NB4 (cell line): Measurements from ENCODE around the gene VSIG10L.

ENCODE experiments used
- DNase-seq: peaks from one replicate; pipeline ENCODE4 v3.0.0; 2010; ENCODE audit warnings: low read depth
- H3K4me3 ChIP-seq: one replicate; pipeline ENCODE4 v1.5.1; 2011; ENCODE audit warnings: mild to moderate bottlenecking, low read depth, low read length, moderate library complexity
- MYC ChIP-seq: IDR thresholded peaks from 2 replicates; pipeline ENCODE4 v1.6.1; 2011; ENCODE audit warnings: low read depth, low read length
- POLR2A ChIP-seq: IDR thresholded peaks from 2 replicates; pipeline ENCODE4 v1.6.1; 2011; ENCODE audit warnings: mild to moderate bottlenecking; ENCODE audit not compliant: insufficient read length; ENCODE audit errors: extremely low read depth
- TF ChIP-seq, protein P1 (sequence below): IDR thresholded peaks from one replicate; pipeline ENCODE4 v1.5.1; 2012; ENCODE audit warnings: low read depth, low read length
- TF ChIP-seq, protein P2 (sequence below): IDR thresholded peaks from 2 replicates; pipeline ENCODE4 v1.6.1; 2011; ENCODE audit warnings: low read depth, low read length

The VSIG10L gene

DNA sequence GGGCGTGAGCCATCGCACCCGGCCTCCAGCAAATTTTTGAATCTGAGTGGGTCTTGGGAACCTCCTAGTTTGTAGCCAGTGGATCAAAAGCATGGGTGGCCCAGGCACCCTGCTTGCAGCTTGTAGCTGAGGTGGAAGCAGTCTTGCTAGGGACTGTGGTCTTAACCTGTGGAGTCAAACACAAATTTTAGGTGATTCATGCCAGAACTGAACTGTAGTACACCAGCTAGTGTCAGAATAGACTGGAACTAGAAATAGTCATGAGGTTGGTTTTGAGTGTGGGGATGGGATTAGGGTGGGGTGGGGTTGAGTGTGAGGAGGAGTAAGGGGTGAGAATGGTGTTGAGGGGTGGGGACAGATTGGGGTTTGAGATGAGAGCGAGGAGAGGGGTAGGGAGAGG is 40.1 kb upstream of the VSIG10L start:
- DNase-seq, result no peak
- H3K4me3 ChIP-seq, result no peak overlapping the region
- TF ChIP-seq MYC (no peak), POLR2A (no peak)
- TF ChIP-seq, protein P1, sequence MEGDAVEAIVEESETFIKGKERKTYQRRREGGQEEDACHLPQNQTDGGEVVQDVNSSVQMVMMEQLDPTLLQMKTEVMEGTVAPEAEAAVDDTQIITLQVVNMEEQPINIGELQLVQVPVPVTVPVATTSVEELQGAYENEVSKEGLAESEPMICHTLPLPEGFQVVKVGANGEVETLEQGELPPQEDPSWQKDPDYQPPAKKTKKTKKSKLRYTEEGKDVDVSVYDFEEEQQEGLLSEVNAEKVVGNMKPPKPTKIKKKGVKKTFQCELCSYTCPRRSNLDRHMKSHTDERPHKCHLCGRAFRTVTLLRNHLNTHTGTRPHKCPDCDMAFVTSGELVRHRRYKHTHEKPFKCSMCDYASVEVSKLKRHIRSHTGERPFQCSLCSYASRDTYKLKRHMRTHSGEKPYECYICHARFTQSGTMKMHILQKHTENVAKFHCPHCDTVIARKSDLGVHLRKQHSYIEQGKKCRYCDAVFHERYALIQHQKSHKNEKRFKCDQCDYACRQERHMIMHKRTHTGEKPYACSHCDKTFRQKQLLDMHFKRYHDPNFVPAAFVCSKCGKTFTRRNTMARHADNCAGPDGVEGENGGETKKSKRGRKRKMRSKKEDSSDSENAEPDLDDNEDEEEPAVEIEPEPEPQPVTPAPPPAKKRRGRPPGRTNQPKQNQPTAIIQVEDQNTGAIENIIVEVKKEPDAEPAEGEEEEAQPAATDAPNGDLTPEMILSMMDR, result no peak
- TF ChIP-seq, protein P2, sequence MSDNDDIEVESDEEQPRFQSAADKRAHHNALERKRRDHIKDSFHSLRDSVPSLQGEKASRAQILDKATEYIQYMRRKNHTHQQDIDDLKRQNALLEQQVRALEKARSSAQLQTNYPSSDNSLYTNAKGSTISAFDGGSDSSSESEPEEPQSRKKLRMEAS, result no peak

DNA sequence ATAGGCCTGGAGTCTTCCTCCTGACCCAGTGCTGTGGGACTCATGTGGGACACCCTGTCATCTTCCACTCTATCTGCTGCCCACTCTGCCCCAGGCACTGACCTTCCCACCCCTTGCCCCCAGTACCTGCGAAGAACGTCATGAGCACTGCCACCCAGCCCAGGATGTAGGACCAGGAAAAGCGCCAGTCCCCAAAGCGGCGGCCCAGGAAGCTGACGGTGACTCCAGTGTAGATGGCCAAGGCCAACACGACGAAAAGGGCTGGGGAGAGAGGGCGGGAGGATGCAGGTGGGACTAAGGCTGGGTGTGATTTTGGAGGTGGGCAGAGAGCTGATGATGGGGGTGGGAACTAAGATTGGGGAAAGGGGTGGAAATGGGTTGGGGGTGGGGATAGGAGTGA is 38.4 kb upstream of the VSIG10L start:
- DNase-seq, result no peak
- no peak for TF ChIP-seq POLR2A
- TF ChIP-seq, protein P1, result no peak
- TF ChIP-seq, protein P2, result no peak
- no peak for TF ChIP-seq MYC
- H3K4me3 ChIP-seq, result no peak overlapping the region

DNA sequence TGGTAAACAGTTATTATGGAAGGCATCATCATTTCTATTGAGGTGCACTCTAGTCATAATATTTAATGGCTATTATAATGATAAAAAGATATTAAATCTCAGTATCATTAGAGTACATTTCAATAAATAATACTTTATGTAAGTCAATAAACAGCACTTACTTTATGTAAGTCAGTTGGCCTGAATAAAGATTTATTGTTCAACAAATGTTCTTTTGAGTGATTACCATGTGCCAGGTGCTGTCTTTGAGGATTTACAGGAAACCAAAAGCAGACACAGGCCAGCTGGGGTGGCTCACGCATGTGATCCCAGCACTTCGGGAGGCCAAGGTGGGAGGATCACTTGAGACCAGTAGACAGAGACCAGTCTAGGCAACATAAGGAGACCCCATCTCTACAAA is 35.5 kb upstream of the VSIG10L start:
- DNase-seq, result no peak
- no peak for TF ChIP-seq POLR2A
- H3K4me3 ChIP-seq, result no peak overlapping the region

DNA sequence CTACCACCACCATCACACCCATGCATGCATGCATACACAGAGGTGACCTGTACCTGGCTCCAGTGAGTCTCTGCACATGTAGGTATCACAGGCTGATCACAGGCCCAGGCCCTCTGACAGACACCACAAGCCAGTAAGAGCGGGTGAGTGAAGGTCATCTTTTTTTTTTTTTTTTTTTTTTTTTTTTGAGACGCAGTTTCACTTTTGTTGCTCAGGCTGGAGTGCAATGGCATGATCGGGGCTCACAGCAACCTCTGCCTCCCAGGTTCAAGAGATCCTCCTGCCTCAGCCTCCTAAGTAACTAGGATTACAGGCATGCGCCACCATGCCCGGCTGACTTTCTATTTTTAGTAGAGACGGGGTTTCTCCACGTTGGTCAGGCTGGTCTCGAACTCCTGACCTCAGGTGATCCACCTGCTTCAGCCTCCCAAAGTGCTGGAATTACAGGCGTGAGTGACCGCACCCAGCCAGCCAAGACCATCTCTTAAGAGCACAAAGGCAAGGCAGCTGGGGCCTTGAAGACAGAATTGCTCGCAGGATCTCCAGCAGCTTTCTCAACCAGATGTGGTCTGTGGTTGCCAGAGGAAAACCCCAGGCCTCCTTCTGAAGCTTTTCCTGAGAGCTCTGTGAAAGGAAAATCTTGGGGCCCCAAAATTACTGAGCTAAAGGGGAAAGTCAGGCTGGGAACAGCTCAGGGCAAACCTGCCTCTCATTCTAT is 33.7 kb upstream of the VSIG10L start:
- peak; percentile 87 for DNase-seq

DNA sequence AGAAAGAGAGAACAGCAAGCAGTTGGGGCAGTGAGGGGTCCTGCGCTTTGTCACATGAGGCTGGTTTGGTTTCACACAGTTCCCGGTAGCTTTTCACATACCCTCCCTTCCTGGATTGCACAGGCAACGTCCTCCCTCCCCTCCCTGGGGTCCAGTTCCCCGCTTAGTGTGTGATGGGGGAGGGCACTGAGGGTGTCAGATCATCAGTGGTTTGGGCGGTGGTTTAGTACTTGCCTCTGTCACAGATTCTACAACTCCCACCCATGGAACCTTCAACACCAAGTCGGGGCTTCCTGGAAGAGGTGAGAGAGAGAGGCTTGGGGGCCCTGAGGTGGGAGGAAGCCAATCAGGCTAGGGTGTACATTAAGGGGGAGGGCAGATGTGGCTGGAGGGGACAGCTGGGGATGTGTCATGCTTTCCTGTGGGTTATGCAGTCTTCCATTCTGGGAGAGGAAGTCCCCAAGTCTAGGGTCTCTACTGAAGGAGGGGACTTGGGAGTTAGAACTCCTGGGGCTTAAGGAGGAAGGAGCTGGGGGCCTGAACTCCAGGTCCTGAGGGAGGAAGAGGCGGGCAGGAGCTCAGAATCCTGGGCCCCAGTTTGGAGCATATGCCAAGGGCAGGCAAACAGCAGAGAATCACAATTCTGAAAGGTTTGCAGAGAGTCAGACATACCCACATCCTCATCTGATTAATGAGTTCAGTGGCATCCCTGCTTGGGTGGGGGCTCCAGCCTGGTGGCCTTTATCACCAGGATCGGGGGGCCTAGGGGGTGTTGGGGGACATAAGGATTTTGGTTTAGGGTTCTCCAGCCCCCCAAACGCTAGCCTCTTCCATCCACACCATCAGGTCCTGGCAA is 30.9 kb upstream of the VSIG10L start, which contains the start of gene NKG7:
Gene NKG7, minus strand, starts transcription at position 6 of the 856 bp plus-strand sequence. CDS start 119 bp downstream, outside the sequence.
- DNase-seq, result peak; percentile 99
- H3K4me3 ChIP-seq, result peak within 1 kb of the TSS; percentile 59
- TF ChIP-seq, protein P1, result no peak
- TF ChIP-seq MYC (peak; percentile 57), POLR2A (peak; percentile 19)
- TF ChIP-seq, protein P2, result peak; percentile 68; the same call in 1 of the 2 replicates

More for the DNA sequence above, 33.7 kb upstream of the VSIG10L start:
- H3K4me3 ChIP-seq, result no peak overlapping the region
- TF ChIP-seq MYC, result no peak
- TF ChIP-seq, protein P1, result no peak
- TF ChIP-seq, protein P2, result no peak
- no peak for TF ChIP-seq POLR2A

DNA sequence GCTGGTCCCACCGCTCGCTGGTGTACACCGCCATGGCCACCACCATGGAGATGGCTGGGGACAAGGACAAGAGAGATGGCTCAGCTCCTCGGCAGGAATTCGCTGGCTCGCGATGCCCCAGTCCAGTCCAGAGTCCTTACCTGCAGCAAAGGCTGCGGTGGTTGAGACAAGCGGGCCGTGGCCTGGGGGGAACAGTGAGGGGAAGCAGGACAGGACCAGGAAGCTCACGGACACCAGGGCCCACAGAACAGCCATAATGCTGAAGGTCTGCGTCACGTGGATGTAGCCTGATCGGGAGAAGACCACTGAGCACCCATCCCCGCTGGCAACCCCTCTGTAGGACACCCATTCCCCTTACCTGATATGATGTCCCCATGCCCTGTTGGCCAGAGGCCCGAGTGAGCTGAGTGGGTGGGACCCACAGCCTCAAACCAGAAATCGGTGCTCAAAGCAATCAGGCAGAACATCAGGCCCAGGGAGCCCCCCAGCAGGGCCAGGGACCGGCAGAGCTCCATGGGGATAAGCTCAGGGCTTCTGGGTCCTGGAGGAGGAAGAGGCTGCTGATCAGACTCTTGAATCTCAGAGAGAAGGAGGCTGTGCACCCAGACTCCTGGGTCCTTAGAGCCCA is 30.2 kb upstream of the VSIG10L start:
- DNase-seq, result no peak
- TF ChIP-seq POLR2A, result no peak
- TF ChIP-seq MYC, result no peak
- TF ChIP-seq, protein P2, result no peak
- TF ChIP-seq, protein P1, result no peak
- peak overlapping the region; percentile 59 for H3K4me3 ChIP-seq
